ENCODE measurements around the gene CRTC3.

DNA sequence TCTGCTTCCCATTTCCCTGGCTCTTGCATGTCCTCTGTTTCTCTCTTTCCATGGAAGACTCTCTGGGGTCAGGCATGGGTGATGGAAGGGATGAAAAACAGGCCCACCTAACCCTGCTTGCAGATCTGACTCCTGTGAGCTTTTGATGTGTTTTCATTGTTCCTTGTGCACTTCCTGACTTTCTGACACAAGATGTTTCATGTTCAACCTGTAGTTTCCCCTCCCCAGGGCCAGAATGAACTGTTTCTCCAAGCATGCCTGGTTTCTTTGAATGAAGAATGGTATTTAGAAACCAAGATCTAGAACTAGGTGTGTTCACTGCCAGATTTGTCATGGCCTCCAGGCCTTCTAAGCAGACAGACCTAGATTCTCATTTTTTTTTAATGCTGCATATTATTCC is 36.1 kb upstream of the CRTC3 start:
- TF ChIP-seq SUZ12 (IDR thresholded peaks at IDR 0.05; ENCODE audit: extremely low read depth, insufficient read depth, insufficient read length) (no peak), YY1 (IDR thresholded peaks at IDR 0.05; ENCODE audit: insufficient read depth, insufficient read length) (no peak), ZNF274 (IDR thresholded peaks at IDR 0.05; ENCODE audit: low read depth, low read length) (no peak)

All from NT2/D1 (cell line).